Panc1 (cell line): ENCODE results near the gene TEX50.
"Not testable (repeated sequence)": the region's sequence is repeated elsewhere in the genome, so short reads cannot be mapped to it uniquely, and the experiment has no call there.

Experiments
- CTCF ChIP-seq: fragments of 450-650 bp; IDR thresholded peaks from 2 replicates; pipeline ENCODE4 v1.5.1; 2017; ENCODE audit warnings: mild to moderate bottlenecking
- POLR2AphosphoS5 ChIP-seq: IDR thresholded peaks from 2 replicates; pipeline ENCODE4 v1.6.1; 2012; ENCODE audit warnings: mild to moderate bottlenecking, low read depth, low read length, moderate library complexity
- REST ChIP-seq, 2 experiments: IDR thresholded peaks; 2 replicates each; pipeline ENCODE4 v1.6.1; 2011 to 2012; ENCODE audit warnings: low read depth in 2 of 2, control low read depth in 1 of 2, low read length in 1 of 2, mild to moderate bottlenecking in 1 of 2, moderate library complexity in 1 of 2; ENCODE audit not compliant: insufficient read depth in 1 of 2
- SIN3A ChIP-seq: IDR thresholded peaks from 2 replicates; pipeline ENCODE4 v1.6.1; 2012; ENCODE audit warnings: low read depth, mild to moderate bottlenecking, low read length, moderate library complexity, borderline replicate concordance; ENCODE audit not compliant: insufficient read depth
- TCF7L2 ChIP-seq: IDR thresholded peaks from 2 replicates; pipeline ENCODE4 v1.6.1; 2011; ENCODE audit warnings: mild to moderate bottlenecking, low read depth, low read length, inconsistent platforms

GRCh38 chr1:173674496-173674895, 39.4 kb downstream of the TEX50 start:
- not testable (repeated sequence) for TF ChIP-seq CTCF; POLR2AphosphoS5; REST (IDR thresholded peaks at IDR 0.05; ENCODE audit: insufficient read depth in 1 of 2, low read depth in 2 of 2, low read length in 1 of 2); TCF7L2; SIN3A
